Hepatocyte (in vitro differentiated cells): ENCODE measurements around the gene TXN. TPM values are rescaled to one million over a fixed set of nuclear protein-coding genes. Genes with fewer than 3 reads are reported as not detected.

ENCODE experiments used
- DNase-seq: peaks from one replicate; pipeline ENCODE4 v3.0.0-alpha.2; 2016; ENCODE audit warnings: low spot score
- H2AFZ ChIP-seq: fragments of 200-600 bp; sonication (generic); 2 replicates; pipeline ENCODE4 v1.6.0; 2016; ENCODE audit warnings: antibody characterized with exemption, mild to moderate bottlenecking
- H3K27ac ChIP-seq: fragments of 200-600 bp; sonication (generic); 2 replicates; pipeline ENCODE4 v1.5.1; 2016; ENCODE audit warnings: mild to moderate bottlenecking
- H3K27me3 ChIP-seq: fragments of 200-600 bp; sonication (generic); 2 replicates; pipeline ENCODE4 v1.6.1; 2016
- H3K36me3 ChIP-seq: fragments of 200-600 bp; sonication (generic); replicated peaks from 2 replicates; pipeline ENCODE4 v1.5.1; 2016; ENCODE audit warnings: low read depth; ENCODE audit not compliant: insufficient read depth
- H3K4me1 ChIP-seq: fragments of 200-600 bp; sonication (generic); 2 replicates; pipeline ENCODE4 v1.5.1; 2016; ENCODE audit warnings: mild to moderate bottlenecking, moderate library complexity; ENCODE audit not compliant: insufficient read depth
- H3K4me2 ChIP-seq: fragments of 200-600 bp; sonication (generic); 2 replicates; pipeline ENCODE4 v1.6.0; 2016
- H3K4me3 ChIP-seq: fragments of 200-600 bp; sonication (generic); 2 replicates; pipeline ENCODE4 v1.5.1; 2016; ENCODE audit warnings: mild to moderate bottlenecking
- H3K79me2 ChIP-seq: fragments of 200-600 bp; sonication (generic); 2 replicates; pipeline ENCODE4 v1.6.0; 2017; ENCODE audit warnings: mild to moderate bottlenecking
- H3K9me2 ChIP-seq: fragments of 200-600 bp; sonication (generic); replicated peaks from 2 replicates; pipeline ENCODE4 v1.6.0; 2017; ENCODE audit warnings: mild to moderate bottlenecking; ENCODE audit not compliant: insufficient read depth
- H3K9me3 ChIP-seq: fragments of 200-600 bp; sonication (generic); 2 replicates; pipeline ENCODE4 v1.5.1; 2016; ENCODE audit warnings: low read depth, mild to moderate bottlenecking
- H4K20me1 ChIP-seq: fragments of 200-600 bp; sonication (generic); 2 replicates; pipeline ENCODE4 v1.6.0; 2016; ENCODE audit warnings: mild to moderate bottlenecking; ENCODE audit not compliant: insufficient read depth, poor library complexity, severe bottlenecking
- CTCF ChIP-seq: fragments of 200-600 bp; sonication (generic); IDR thresholded peaks from 2 replicates; pipeline ENCODE4 v1.5.1; 2016; ENCODE audit warnings: antibody characterized with exemption, mild to moderate bottlenecking; ENCODE audit not compliant: poor library complexity
- EZH2 ChIP-seq: fragments of 200-600 bp; sonication (generic); IDR thresholded peaks from 2 replicates; pipeline ENCODE4 v1.6.1; 2016; ENCODE audit warnings: antibody characterized with exemption, mild to moderate bottlenecking, borderline replicate concordance
- EZH2phosphoT487 ChIP-seq: fragments of 200-600 bp; sonication (generic); IDR thresholded peaks from one replicate; pipeline ENCODE4 v1.6.1; 2018; ENCODE audit warnings: antibody characterized with exemption, mild to moderate bottlenecking, low read depth, moderate library complexity; ENCODE audit not compliant: unreplicated experiment, severe bottlenecking
- WGBS: methylation state at CpG from one replicate; pipeline ENCODE4 v1.1.6; 2016; ENCODE audit warnings: low lambda C conversion rate; ENCODE audit errors: missing lambda C conversion rate; 5-methylcytosine and 5-hydroxymethylcytosine counted together
- polyA plus RNA-seq: library from polyadenylated mRNA; unstranded; fragments of >200 nt; fragmentation: Nextera tagmentation; extraction: Ambion mirVana; gene quantifications from 2 replicates; pipeline ENCODE4 v1.2.1, GENCODE V29; 2016
- total RNA-seq: library from RNA; depleted of rRNA; stranded (reverse); fragments of >200 nt; gene quantifications from 2 replicates; pipeline ENCODE4 v1.2.3, GENCODE V29; 2014

TXN gene
- total and polyA plus RNA-seq, 2 experiments from 2014 or later = 195 to 416 TPM

- no peaks in the 10 kb centered on the region for H3K9me2 ChIP-seq
- no peaks in the 10 kb centered on the region for H3K4me1 ChIP-seq
- no peak overlapping the region for H2AFZ ChIP-seq
- WGBS = 59% methylated on average over 1 of the region's 1 CpG
- no peak overlapping the region for H3K27ac ChIP-seq
- peaks cover 5% of the 10 kb centered on the region for H3K79me2 ChIP-seq
- H3K9me3 ChIP-seq = no peaks in the 10 kb centered on the region
- H3K4me2 ChIP-seq = no peak overlapping the region
- peaks cover 4% of the 10 kb centered on the region for H4K20me1 ChIP-seq
- TF ChIP-seq CTCF = no peak
- no peak for TF ChIP-seq EZH2
- no peak for TF ChIP-seq EZH2phosphoT487
- H3K4me3 ChIP-seq = no peak overlapping the region
- H3K36me3 ChIP-seq = peaks cover 5% of the 10 kb centered on the region
- no peaks in the 10 kb centered on the region for H3K27me3 ChIP-seq
- no peak for DNase-seq
Measured at GRCh38 chr9:110241858-110242321, 14.4 kb downstream of the TXN start.

- H3K4me1 ChIP-seq = no peaks in the 10 kb centered on the region
- no peaks in the 10 kb centered on the region for H3K27me3 ChIP-seq
- peaks cover 4% of the 10 kb centered on the region for H4K20me1 ChIP-seq
- WGBS = 92% methylated on average over 3 of the region's 3 CpGs
- no peak overlapping the region for H3K27ac ChIP-seq
- no peak overlapping the region for H3K4me2 ChIP-seq
- H3K79me2 ChIP-seq = peaks cover 4% of the 10 kb centered on the region
- H3K9me3 ChIP-seq = no peaks in the 10 kb centered on the region
- H3K4me3 ChIP-seq = no peak overlapping the region
- H3K36me3 ChIP-seq = peaks cover 5% of the 10 kb centered on the region
- TF ChIP-seq CTCF (no peak), EZH2 (no peak)
- no peak overlapping the region for H2AFZ ChIP-seq
- H3K9me2 ChIP-seq = no peaks in the 10 kb centered on the region
- no peak for DNase-seq
Measured at GRCh38 chr9:110241260-110241857, 14.9 kb downstream of the TXN start.

- Histone ChIP-seq H3K27me3 (no peaks in the 10 kb centered on the region), H3K4me2 (no peak overlapping the region), H3K4me1 (no peaks in the 10 kb centered on the region), H3K27ac (no peak overlapping the region), H3K36me3 (peaks cover 5% of the 10 kb centered on the region), H2AFZ (no peak overlapping the region), H4K20me1 (peaks cover 4% of the 10 kb centered on the region), H3K9me2 (no peaks in the 10 kb centered on the region), H3K9me3 (no peaks in the 10 kb centered on the region), H3K79me2 (no peaks in the 10 kb centered on the region), H3K4me3 (no peak overlapping the region)
- DNase-seq = no peak
- WGBS = 87% methylated on average over 1 of the region's 1 CpG
- TF ChIP-seq EZH2 (no peak), CTCF (no peak), EZH2phosphoT487 (no peak)
Measured at GRCh38 chr9:110240198-110240597, 16.1 kb downstream of the TXN start.

GRCh38 chr9:110228321-110228720 is 28.0 kb downstream of the TXN start:
- Histone ChIP-seq H3K9me2 (no peaks in the 10 kb centered on the region), H3K27me3 (no peaks in the 10 kb centered on the region), H3K4me2 (no peak overlapping the region), H4K20me1 (no peaks in the 10 kb centered on the region), H3K4me1 (no peaks in the 10 kb centered on the region), H3K79me2 (no peaks in the 10 kb centered on the region), H3K27ac (no peak overlapping the region), H2AFZ (no peak overlapping the region), H3K9me3 (no peaks in the 10 kb centered on the region), H3K36me3 (no peaks in the 10 kb centered on the region), H3K4me3 (no peak overlapping the region)
- DNase-seq = no peak
- 58% methylated on average over 2 of the region's 2 CpGs for WGBS
- TF ChIP-seq CTCF (no peak), EZH2 (no peak), EZH2phosphoT487 (no peak)
